H9 (cell line): ENCODE results near the gene SRRD. TPM values are rescaled to one million over a fixed set of nuclear protein-coding genes. Genes with fewer than 3 reads are reported as not detected.

ENCODE experiments used
- DNase-seq: peaks from one replicate; pipeline ENCODE4 v3.0.0-alpha.2; 2017
- H2AFZ ChIP-seq: one replicate; pipeline ENCODE4 v1.6.1; 2013; ENCODE audit warnings: mild to moderate bottlenecking, low read length, control low read depth, moderate library complexity
- H2AK5ac ChIP-seq: 2 replicates; pipeline ENCODE4 v1.6.1; 2013; ENCODE audit warnings: low read length, control low read depth, mixed read lengths; ENCODE audit not compliant: insufficient read length
- H2BK120ac ChIP-seq: one replicate; pipeline ENCODE4 v1.6.1; 2013; ENCODE audit warnings: low read depth, mild to moderate bottlenecking, low read length, control low read depth, inconsistent platforms; ENCODE audit not compliant: poor library complexity, severe bottlenecking
- H2BK12ac ChIP-seq: 2 replicates; pipeline ENCODE4 v1.6.1; 2013; ENCODE audit warnings: low read length, control low read depth, mixed read lengths, low read depth; ENCODE audit not compliant: insufficient read length
- H2BK15ac ChIP-seq: 2 replicates; pipeline ENCODE4 v1.6.1; 2013; ENCODE audit warnings: low read depth, low read length, control low read depth
- H2BK20ac ChIP-seq: one replicate; pipeline ENCODE4 v1.6.1; 2013; ENCODE audit warnings: low read depth, mild to moderate bottlenecking, low read length, control low read depth, inconsistent platforms; ENCODE audit not compliant: poor library complexity, severe bottlenecking
- H2BK5ac ChIP-seq: 2 replicates; pipeline ENCODE4 v1.6.1; 2013; ENCODE audit warnings: low read length, control low read depth, mixed read lengths; ENCODE audit not compliant: insufficient read length
- H3K14ac ChIP-seq: 2 replicates; pipeline ENCODE4 v1.6.1; 2013; ENCODE audit warnings: low read length, control low read depth; ENCODE audit not compliant: insufficient read depth
- H3K18ac ChIP-seq: 2 replicates; pipeline ENCODE4 v1.6.1; 2013; ENCODE audit warnings: low read depth, mild to moderate bottlenecking, mixed read lengths, low read length, control low read depth; ENCODE audit not compliant: insufficient read length
- H3K23ac ChIP-seq: 2 replicates; pipeline ENCODE4 v1.6.1; 2013; ENCODE audit warnings: low read length, control low read depth, mixed read lengths, low read depth; ENCODE audit not compliant: insufficient read length
- H3K23me2 ChIP-seq: 2 replicates; pipeline ENCODE4 v1.6.1; 2013; ENCODE audit warnings: low read depth, mild to moderate bottlenecking, mixed read lengths, low read length, control low read depth; ENCODE audit not compliant: insufficient read length, poor library complexity, severe bottlenecking
- H3K27ac ChIP-seq: 2 replicates; pipeline ENCODE4 v1.5.1; 2013; ENCODE audit warnings: low read length, control low read depth, mixed read lengths, low read depth; ENCODE audit not compliant: insufficient read length
- H3K27me3 ChIP-seq: 2 replicates; pipeline ENCODE4 v1.6.1; 2013; ENCODE audit warnings: low read length, control low read depth, inconsistent platforms; ENCODE audit not compliant: insufficient read depth
- H3K4ac ChIP-seq: 2 replicates; pipeline ENCODE4 v1.6.1; 2013; ENCODE audit warnings: low read depth, mild to moderate bottlenecking, control low read depth, inconsistent platforms, low read length, moderate library complexity
- H3K4me1 ChIP-seq: 2 replicates; pipeline ENCODE4 v1.6.1; 2013; ENCODE audit warnings: low read length, control low read depth, inconsistent platforms; ENCODE audit not compliant: insufficient read depth
- H3K4me2 ChIP-seq: 2 replicates; pipeline ENCODE4 v1.6.1; 2013; ENCODE audit warnings: low read length, control low read depth, mixed read lengths; ENCODE audit not compliant: insufficient read length, insufficient read depth
- H3K56ac ChIP-seq: 2 replicates; pipeline ENCODE4 v1.6.1; 2013; ENCODE audit warnings: low read depth, mild to moderate bottlenecking, mixed read lengths, low read length, control low read depth; ENCODE audit not compliant: insufficient read length
- H3K79me1 ChIP-seq: 2 replicates; pipeline ENCODE4 v1.6.1; 2013; ENCODE audit warnings: low read depth, mild to moderate bottlenecking, moderate library complexity, low read length, control low read depth, inconsistent platforms; ENCODE audit not compliant: insufficient read depth, poor library complexity, severe bottlenecking
- H3K79me2 ChIP-seq: 2 replicates; pipeline ENCODE4 v1.6.1; 2013; ENCODE audit warnings: low read length, control low read depth, inconsistent platforms; ENCODE audit not compliant: insufficient read depth
- H3K9ac ChIP-seq: 2 replicates; pipeline ENCODE4 v1.6.1; 2013; ENCODE audit warnings: low read length, control low read depth, mixed read lengths; ENCODE audit not compliant: insufficient read length; ENCODE audit errors: extremely low read depth
- H3K9me3 ChIP-seq: one replicate; pipeline ENCODE4 v1.6.1; 2013; ENCODE audit warnings: low read depth, low read length, inconsistent platforms; ENCODE audit not compliant: control insufficient read depth
- H3T11ph ChIP-seq: one replicate; pipeline ENCODE4 v1.6.1; 2013; ENCODE audit warnings: mild to moderate bottlenecking, low read length, control low read depth, inconsistent platforms
- H4K20me1 ChIP-seq: one replicate; pipeline ENCODE4 v1.6.1; 2013; ENCODE audit not compliant: control insufficient read depth, insufficient read length, insufficient read depth
- H4K5ac ChIP-seq: 2 replicates; pipeline ENCODE4 v1.6.1; 2013; ENCODE audit warnings: low read depth, mild to moderate bottlenecking, mixed read lengths, low read length, control low read depth; ENCODE audit not compliant: insufficient read length
- H4K8ac ChIP-seq: replicated peaks from 2 replicates; pipeline ENCODE4 v1.6.1; 2013; ENCODE audit warnings: low read length, control low read depth, mixed read lengths, low read depth; ENCODE audit not compliant: insufficient read length
- H4K91ac ChIP-seq: 2 replicates; pipeline ENCODE4 v1.6.1; 2013; ENCODE audit warnings: low read depth, mild to moderate bottlenecking, moderate library complexity, mixed read lengths, low read length, control low read depth; ENCODE audit not compliant: insufficient read length
- H3K27ac Mint-ChIP-seq, 3 experiments: 2 replicates in 2 of 3; 3 replicates in 1 of 3; pipeline ENCODE4 v1.8.0; 2020 to 2021; ENCODE audit warnings: mixed read lengths in 3 of 3, mild to moderate bottlenecking in 1 of 3, moderate library complexity in 1 of 3
- H3K27me3 Mint-ChIP-seq: 2 replicates; pipeline ENCODE4 v1.8.0; 2021; ENCODE audit warnings: low read depth, mild to moderate bottlenecking, moderate library complexity, mixed read lengths
- H3K36me3 Mint-ChIP-seq, 3 experiments: 2 replicates in 2 of 3; 3 replicates in 1 of 3; pipeline ENCODE4 v1.8.0; 2020 to 2021; ENCODE audit warnings: low read depth in 3 of 3, mixed read lengths in 3 of 3; ENCODE audit not compliant: insufficient read depth in 1 of 3
- H3K4me1 Mint-ChIP-seq, 2 experiments: 2 replicates each; pipeline ENCODE4 v1.8.0; 2020; ENCODE audit warnings: mixed read lengths in 2 of 2
- H3K4me3 Mint-ChIP-seq, 2 experiments: 2 replicates in 1 of 2; 3 replicates in 1 of 2; pipeline ENCODE4 v1.8.0; 2020 to 2021; ENCODE audit warnings: mild to moderate bottlenecking in 2 of 2, mixed read lengths in 2 of 2, moderate library complexity in 1 of 2
- H3K9me3 Mint-ChIP-seq, 2 experiments: 2 replicates in 1 of 2; 3 replicates in 1 of 2; pipeline ENCODE4 v1.8.0; 2020; ENCODE audit warnings: mild to moderate bottlenecking in 2 of 2, mixed read lengths in 2 of 2, moderate library complexity in 1 of 2
- WGBS: extraction: QIAGEN DNeasy Blood & Tissue Kit; methylation state at CpG from one replicate; pipeline ENCODE4 v1.1.7; 2013; ENCODE audit warnings: missing lambda C conversion rate, low lambda C conversion rate, mixed read lengths; ENCODE audit not compliant: insufficient read length; ENCODE audit errors: extremely low coverage; 5-methylcytosine and 5-hydroxymethylcytosine counted together
- total RNA-seq: library from RNA; stranded (reverse); gene quantifications from 2 replicates; pipeline ENCODE4 v1.2.1, GENCODE V29; 2021
- TF ChIP-seq, protein P1 (sequence below): fragments of 200-600 bp; sonication (generic); conservative IDR thresholded peaks from 3 replicates; pipeline ENCODE4 v1.8.0; 2021; ENCODE audit warnings: antibody characterized with exemption, mild to moderate bottlenecking

SRRD gene
- total RNA-seq, 1 experiment from 2014 or later: 36.0 TPM

GRCh38 chr22:26447584-26448329 lies 35.9 kb upstream of the SRRD start:
- Histone ChIP-seq H3K23me2 (no peaks in the 10 kb centered on the region), H4K20me1 (no peaks in the 10 kb centered on the region), H2AFZ (no peak overlapping the region), H2BK12ac (no peak overlapping the region), H2BK15ac (no peak overlapping the region), H3K23ac (no peak overlapping the region), H3K79me1 (no peaks in the 10 kb centered on the region), H2BK20ac (no peak overlapping the region), H3K4me1 (no peaks in the 10 kb centered on the region), H3K9ac (no peak overlapping the region), H4K5ac (no peak overlapping the region), H3K18ac (no peak overlapping the region), H3K27ac (no peak overlapping the region), H3T11ph (no peak overlapping the region), H3K27me3 (no peaks in the 10 kb centered on the region), H2BK120ac (no peak overlapping the region), H3K79me2 (no peaks in the 10 kb centered on the region), H4K8ac (no peak overlapping the region), H3K4ac (no peak overlapping the region), H2AK5ac (no peak overlapping the region), H4K91ac (no peak overlapping the region), H3K4me2 (no peak overlapping the region), H2BK5ac (no peak overlapping the region), H3K9me3 (no peaks in the 10 kb centered on the region), H3K56ac (no peak overlapping the region), H3K14ac (no peak overlapping the region)
- no peaks in the 10 kb centered on the region for H3K27me3 Mint-ChIP-seq
- WGBS: no CpG with 5 or more reads among the region's 15 CpGs
- no peak for DNase-seq
- H3K36me3 Mint-ChIP-seq: peaks cover 8 to 26% (median 26%) of the 10 kb centered on the region in 3 experiments; a peak in 6 of 7 replicates
- peaks cover 2 to 7% of the 10 kb centered on the region in 2 experiments; a peak in 3 of 4 replicates for H3K4me1 Mint-ChIP-seq
- H3K27ac Mint-ChIP-seq: peak overlapping the region in 2 of 3 experiments; percentile 28 to 45; a peak in 3 of 7 replicates
- TF ChIP-seq, protein P1, sequence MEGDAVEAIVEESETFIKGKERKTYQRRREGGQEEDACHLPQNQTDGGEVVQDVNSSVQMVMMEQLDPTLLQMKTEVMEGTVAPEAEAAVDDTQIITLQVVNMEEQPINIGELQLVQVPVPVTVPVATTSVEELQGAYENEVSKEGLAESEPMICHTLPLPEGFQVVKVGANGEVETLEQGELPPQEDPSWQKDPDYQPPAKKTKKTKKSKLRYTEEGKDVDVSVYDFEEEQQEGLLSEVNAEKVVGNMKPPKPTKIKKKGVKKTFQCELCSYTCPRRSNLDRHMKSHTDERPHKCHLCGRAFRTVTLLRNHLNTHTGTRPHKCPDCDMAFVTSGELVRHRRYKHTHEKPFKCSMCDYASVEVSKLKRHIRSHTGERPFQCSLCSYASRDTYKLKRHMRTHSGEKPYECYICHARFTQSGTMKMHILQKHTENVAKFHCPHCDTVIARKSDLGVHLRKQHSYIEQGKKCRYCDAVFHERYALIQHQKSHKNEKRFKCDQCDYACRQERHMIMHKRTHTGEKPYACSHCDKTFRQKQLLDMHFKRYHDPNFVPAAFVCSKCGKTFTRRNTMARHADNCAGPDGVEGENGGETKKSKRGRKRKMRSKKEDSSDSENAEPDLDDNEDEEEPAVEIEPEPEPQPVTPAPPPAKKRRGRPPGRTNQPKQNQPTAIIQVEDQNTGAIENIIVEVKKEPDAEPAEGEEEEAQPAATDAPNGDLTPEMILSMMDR: no peak
- no peak overlapping the region for H3K4me3 Mint-ChIP-seq
- H3K9me3 Mint-ChIP-seq: no peaks in the 10 kb centered on the region
